ENCODE measurements around the gene GPR3.

DNA sequence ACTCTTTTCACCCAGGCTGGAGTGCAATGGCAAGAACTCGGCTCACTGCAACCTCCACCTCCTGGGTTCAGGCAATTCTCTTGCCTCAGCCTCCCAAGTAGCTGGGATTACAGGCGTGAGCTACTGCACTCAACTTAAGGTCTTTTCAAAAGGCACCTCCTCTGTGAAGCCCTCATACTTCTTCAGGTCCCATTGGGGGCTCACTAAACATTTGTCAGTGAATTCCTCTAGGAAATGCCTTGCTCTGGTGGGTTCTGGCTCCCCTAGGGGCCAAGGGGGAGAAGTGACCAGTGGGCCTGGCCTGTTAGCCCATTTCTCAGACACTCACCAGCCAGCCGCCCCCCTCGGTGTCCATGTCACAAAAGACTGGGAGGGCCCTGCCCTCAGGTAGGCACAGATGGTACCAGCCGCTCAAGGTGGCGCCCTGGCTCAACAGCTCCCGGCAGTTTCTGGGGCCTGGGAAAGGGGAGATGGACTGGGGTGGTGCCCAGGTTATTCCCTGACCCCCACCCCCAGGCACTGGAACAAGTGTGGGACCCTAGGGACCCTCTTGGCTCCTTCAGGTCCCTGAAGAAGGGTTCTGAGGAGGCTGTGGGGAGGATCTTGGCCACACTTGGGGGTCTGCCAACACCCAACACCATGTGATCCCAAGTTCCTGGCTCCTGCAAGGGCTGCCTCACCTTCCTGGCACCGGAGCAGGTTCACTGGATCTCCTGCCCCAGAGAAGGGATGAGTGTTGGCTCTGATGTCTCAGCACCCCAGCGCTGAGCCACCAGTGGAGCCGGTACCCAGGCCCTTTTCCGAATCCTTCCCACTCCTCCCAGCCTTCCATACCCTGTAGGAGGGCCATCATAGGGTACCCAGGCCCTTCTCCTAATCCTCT, 19.4 kb upstream of the GPR3 start:
- no peak for TF ChIP-seq POLR2AphosphoS5 (IDR thresholded peaks at IDR 0.05; ENCODE audit: low read depth, low read length)
- no peak for TF ChIP-seq POLR2A (IDR thresholded peaks at IDR 0.05; ENCODE audit: low read depth, low read length)
